Activated CD8-positive, alpha-beta memory T cell treated with anti-CD3 and anti-CD28 coated beads, Interleukin-2, amount 10 ng/mL, durations not matched to agents 7 days and 5 days (primary cell): ENCODE results near the gene BCCIP. TPM values are rescaled to one million over a fixed set of nuclear protein-coding genes. Genes with fewer than 3 reads are reported as not detected.

Experiments used
- ATAC-seq: fragments of 150-1000 bp; cut with Tn5 transposase; one replicate; pipeline ENCODE4 v1.10.0; 2021; ENCODE audit warnings: moderate library complexity
- CTCF ChIA-PET: fragments of 350-600 bp; sonication (Branson Sonifier 250); formaldehyde crosslinking; loops from one replicate; lab custom pipeline; 2021; ENCODE audit warnings: antibody characterized with exemption; lab: Charles Lee
- DNase-seq: peaks from one replicate; pipeline ENCODE4 v3.0.0-alpha.2; 2020
- H3K27ac Mint-ChIP-seq: one replicate; pipeline ENCODE4 v1.8.0; 2021; ENCODE audit warnings: mild to moderate bottlenecking, mixed read lengths
- H3K27me3 Mint-ChIP-seq: one replicate; pipeline ENCODE4 v1.8.0; 2021; ENCODE audit warnings: mixed read lengths
- H3K36me3 Mint-ChIP-seq: one replicate; pipeline ENCODE4 v1.8.0; 2021; ENCODE audit warnings: mild to moderate bottlenecking, mixed read lengths
- H3K4me1 Mint-ChIP-seq: one replicate; pipeline ENCODE4 v1.8.0; 2021; ENCODE audit warnings: mixed read lengths
- H3K4me3 Mint-ChIP-seq: one replicate; pipeline ENCODE4 v1.8.0; 2021; ENCODE audit warnings: mild to moderate bottlenecking, moderate library complexity, mixed read lengths
- H3K9me3 Mint-ChIP-seq: one replicate; pipeline ENCODE4 v1.8.0; 2022; ENCODE audit warnings: low read depth, mixed read lengths
- total RNA-seq, 2 experiments: library from RNA; stranded (reverse); gene quantifications; one replicate each; pipeline ENCODE4 v1.2.3, GENCODE V29; 2021

BCCIP gene
- 10 to 100 TPM; 53.1 to 77.0 TPM for total RNA-seq

DNA sequence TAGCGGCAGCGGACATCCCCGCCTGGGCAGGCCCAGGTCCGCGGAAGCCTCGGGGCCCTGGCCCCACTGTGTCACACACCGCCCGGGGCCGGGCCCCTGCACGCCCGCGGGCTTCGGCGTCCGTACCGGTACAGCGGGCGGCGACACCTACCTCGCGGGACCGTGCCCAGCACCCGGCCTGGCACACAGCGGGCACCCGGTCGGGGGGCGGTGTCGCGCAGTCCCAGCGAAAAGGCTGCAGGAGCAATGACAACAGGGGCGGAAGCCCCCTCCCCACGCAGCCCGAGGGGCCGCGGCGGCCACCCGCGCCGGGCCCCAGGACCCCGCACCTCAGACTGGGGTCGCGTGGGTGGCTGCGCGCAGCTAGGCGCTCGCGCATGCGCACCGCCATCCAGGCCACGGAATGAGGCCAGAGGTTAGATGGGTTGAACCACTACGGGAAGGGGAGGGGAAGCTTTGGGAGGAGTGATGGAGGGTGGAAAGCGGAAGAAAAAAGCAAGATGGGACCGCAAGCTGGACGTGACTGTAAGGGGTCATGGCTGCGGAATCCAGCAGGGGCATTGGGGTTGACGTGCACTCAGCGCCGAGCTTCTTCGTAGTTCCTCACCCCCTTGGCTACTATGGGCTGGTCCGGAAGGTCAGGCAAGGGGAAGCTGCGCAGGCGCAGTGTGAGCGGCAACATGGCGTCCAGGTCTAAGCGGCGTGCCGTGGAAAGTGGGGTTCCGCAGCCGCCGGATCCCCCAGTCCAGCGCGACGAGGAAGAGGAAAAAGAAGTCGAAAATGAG lies at the start of gene BCCIP, which contains the start of gene UROS:
BCCIP (plus strand) TSS at position 669 of the 785 bp plus-strand sequence; CDS start at position 681, 12 bp downstream.
UROS (minus strand) TSS at position 381 of the 785 bp plus-strand sequence. CDS start 6,759 bp downstream, outside the sequence.
- peak within 1 kb of the TSS; percentile 72 for H3K4me3 Mint-ChIP-seq
- peaks cover 11% of the 10 kb centered on the region for H3K36me3 Mint-ChIP-seq
- ATAC-seq (peak; percentile 91), DNase-seq (peak; percentile 93)
- H3K4me1 Mint-ChIP-seq = peaks cover 32% of the 10 kb centered on the region
- CTCF ChIA-PET = interaction anchor here (0.6 to 1.7 kb wide), 6 partner anchors 9 to 73 kb away, joined by 3 to 5 read pairs (median 3); no protein-coding TSS in a partner anchor
- no peaks in the 10 kb centered on the region for H3K9me3 Mint-ChIP-seq
- peak within 1 kb of the TSS; percentile 66 for H3K27ac Mint-ChIP-seq
- no peaks in the 10 kb centered on the region for H3K27me3 Mint-ChIP-seq

DNA sequence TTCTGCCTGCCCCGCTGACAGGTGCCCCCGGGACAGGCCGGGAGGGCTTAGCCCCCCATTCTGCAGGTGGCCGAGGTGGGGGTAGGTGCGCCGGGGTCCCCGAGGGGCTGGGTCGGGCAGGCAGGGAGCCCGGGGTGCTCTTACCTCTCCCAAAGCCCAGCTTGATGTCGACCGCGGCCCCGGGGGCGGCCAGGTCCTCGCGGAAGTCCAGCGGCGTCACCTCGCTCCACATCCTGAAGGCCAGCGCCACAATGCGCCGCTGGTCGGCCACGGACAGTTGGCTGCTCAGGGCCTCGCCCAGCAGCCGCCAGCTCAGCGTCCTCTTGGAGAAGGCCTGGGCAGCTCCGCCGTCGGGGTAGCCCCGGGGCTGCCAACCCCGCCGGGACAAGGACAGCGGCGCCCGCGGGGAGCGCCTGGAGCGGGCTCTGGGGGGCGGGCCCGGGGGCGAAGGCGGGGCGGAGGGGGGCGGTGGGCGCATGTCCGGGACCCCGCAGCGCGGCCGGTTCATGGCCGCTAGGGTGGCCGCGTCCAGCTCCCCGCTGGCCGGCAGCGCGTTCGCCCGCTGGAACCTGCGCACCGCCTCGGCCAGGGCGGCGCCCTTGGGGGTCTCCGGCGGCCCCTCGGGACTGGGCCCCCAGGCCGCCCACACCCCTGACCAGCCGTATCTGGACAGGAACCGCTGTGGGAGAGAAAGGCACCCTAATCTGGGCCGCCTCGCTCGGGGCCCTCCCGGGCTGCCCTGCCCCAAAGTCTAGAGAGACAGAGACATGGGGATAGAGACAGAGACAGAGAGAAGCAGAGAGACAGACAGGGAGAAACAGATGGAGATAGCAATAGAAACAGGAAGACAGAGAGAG lies 49.4 kb upstream of the BCCIP start:
- CTCF ChIA-PET = no interaction called here
- Mint-ChIP-seq H3K4me1 (no peaks in the 10 kb centered on the region), H3K27me3 (no peaks in the 10 kb centered on the region)

GRCh38 chr10:125774581-125775191 lies 48.7 kb upstream of the BCCIP start:
- Mint-ChIP-seq H3K9me3 (no peaks in the 10 kb centered on the region), H3K27me3 (no peaks in the 10 kb centered on the region), H3K27ac (no peak overlapping the region), H3K36me3 (no peaks in the 10 kb centered on the region), H3K4me1 (no peaks in the 10 kb centered on the region), H3K4me3 (no peak overlapping the region)
- no peak for ATAC-seq
- no peak for DNase-seq
- CTCF ChIA-PET = no interaction called here

More for the DNA sequence above, 49.4 kb upstream of the BCCIP start:
- DNase-seq (no peak), ATAC-seq (no peak)
- H3K4me3 Mint-ChIP-seq = no peak overlapping the region
- no peak overlapping the region for H3K27ac Mint-ChIP-seq
- peaks cover 2% of the 10 kb centered on the region for H3K36me3 Mint-ChIP-seq
- no peaks in the 10 kb centered on the region for H3K9me3 Mint-ChIP-seq

DNA sequence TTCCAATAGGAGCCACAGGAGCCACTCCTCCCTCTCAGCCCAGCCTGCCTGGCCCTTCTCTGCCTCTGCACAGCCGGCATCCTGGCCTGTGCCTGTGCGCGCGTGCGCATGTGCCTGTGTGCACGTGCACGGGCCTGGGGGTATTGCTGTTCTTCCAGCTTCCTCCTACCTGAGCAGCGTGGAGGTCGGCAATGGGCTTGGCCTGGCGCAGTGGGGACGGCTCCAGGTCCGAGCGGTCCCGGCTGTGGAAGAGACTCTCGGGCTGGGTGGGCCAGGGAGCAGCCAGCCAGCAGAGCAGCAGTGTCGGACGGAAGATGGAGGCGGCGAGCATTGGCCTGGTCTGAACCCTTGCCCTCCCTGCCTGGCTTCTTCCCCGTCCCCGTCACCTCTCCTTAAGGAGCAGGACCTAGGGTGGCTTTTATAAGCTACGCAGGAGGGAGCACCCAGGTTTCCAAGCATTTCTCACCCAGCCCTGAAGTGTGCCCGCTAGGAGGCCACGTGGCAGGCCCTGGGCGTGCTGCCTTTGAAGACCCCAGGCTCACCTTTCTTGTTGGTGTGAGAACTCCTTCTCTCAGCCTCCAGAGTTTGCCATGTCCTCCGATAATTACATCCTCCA lies 47.7 kb upstream of the BCCIP start, which contains the start of gene MMP21:
MMP21 (minus strand) TSS at position 331 of the 616 bp plus-strand sequence; CDS start at position 331, 0 bp downstream.
- CTCF ChIA-PET = no interaction called here
- H3K27ac Mint-ChIP-seq = no peak within 1 kb of the TSS

GRCh38 chr10:125777806-125778205 lies 45.5 kb upstream of the BCCIP start:
- no peak for DNase-seq
- H3K4me3 Mint-ChIP-seq = no peak overlapping the region
- H3K4me1 Mint-ChIP-seq = no peaks in the 10 kb centered on the region
- H3K9me3 Mint-ChIP-seq = no peaks in the 10 kb centered on the region
- no peak overlapping the region for H3K27ac Mint-ChIP-seq
- no peaks in the 10 kb centered on the region for H3K27me3 Mint-ChIP-seq
- H3K36me3 Mint-ChIP-seq = no peaks in the 10 kb centered on the region
- CTCF ChIA-PET = no interaction called here
- ATAC-seq = no peak

More for the DNA sequence above, 47.7 kb upstream of the BCCIP start, which contains the start of gene MMP21:
- DNase-seq (no peak), ATAC-seq (no peak)
- Mint-ChIP-seq H3K27me3 (no peaks in the 10 kb centered on the region), H3K4me1 (no peaks in the 10 kb centered on the region), H3K36me3 (no peaks in the 10 kb centered on the region), H3K9me3 (no peaks in the 10 kb centered on the region), H3K4me3 (no peak within 1 kb of the TSS)

- H3K4me1 Mint-ChIP-seq = no peaks in the 10 kb centered on the region
- no peak overlapping the region for H3K27ac Mint-ChIP-seq
- CTCF ChIA-PET = no interaction called here
- no peaks in the 10 kb centered on the region for H3K9me3 Mint-ChIP-seq
- no peak for DNase-seq
- no peak overlapping the region for H3K4me3 Mint-ChIP-seq
- H3K27me3 Mint-ChIP-seq = no peaks in the 10 kb centered on the region
- no peak for ATAC-seq
- H3K36me3 Mint-ChIP-seq = no peaks in the 10 kb centered on the region
Observed at GRCh38 chr10:125778556-125778955, 44.8 kb upstream of the BCCIP start.

GRCh38 chr10:125779403-125780327 lies 43.7 kb upstream of the BCCIP start:
- DNase-seq (no peak), ATAC-seq (no peak)
- Mint-ChIP-seq H3K27me3 (no peaks in the 10 kb centered on the region), H3K27ac (no peak overlapping the region), H3K36me3 (no peaks in the 10 kb centered on the region), H3K9me3 (no peaks in the 10 kb centered on the region), H3K4me1 (no peaks in the 10 kb centered on the region), H3K4me3 (no peak overlapping the region)
- CTCF ChIA-PET = no interaction called here

- no peak for ATAC-seq
- Mint-ChIP-seq H3K4me3 (no peak overlapping the region), H3K27ac (no peak overlapping the region), H3K9me3 (no peaks in the 10 kb centered on the region), H3K27me3 (no peaks in the 10 kb centered on the region), H3K4me1 (no peaks in the 10 kb centered on the region), H3K36me3 (no peaks in the 10 kb centered on the region)
- DNase-seq = no peak
- CTCF ChIA-PET = no interaction called here
Observed at GRCh38 chr10:125781374-125781773, 42.0 kb upstream of the BCCIP start.

DNA sequence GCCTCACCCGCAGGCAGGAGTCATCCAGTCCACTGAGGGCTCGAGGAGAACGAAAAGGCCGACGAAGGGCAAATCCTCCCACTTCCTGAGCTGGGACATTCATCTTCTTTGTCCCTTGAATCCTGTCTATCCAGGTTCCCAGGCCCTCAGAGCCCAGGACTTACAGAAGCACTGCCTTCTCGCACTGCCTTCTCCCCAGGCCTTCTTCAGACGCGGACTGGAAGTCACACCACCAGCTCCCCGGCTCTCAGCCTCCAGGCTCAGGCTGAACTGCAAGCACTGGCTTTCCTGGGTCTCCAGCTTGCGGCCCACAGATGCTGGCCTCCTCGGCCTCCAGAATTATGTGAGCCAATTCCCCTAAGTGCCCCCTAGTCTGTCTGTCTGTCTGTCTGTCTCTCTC lies 41.3 kb upstream of the BCCIP start:
- no peaks in the 10 kb centered on the region for H3K27me3 Mint-ChIP-seq
- no peak overlapping the region for H3K4me3 Mint-ChIP-seq
- ATAC-seq = no peak
- no peaks in the 10 kb centered on the region for H3K9me3 Mint-ChIP-seq
- H3K4me1 Mint-ChIP-seq = no peaks in the 10 kb centered on the region
- H3K36me3 Mint-ChIP-seq = no peaks in the 10 kb centered on the region
- no peak overlapping the region for H3K27ac Mint-ChIP-seq
- CTCF ChIA-PET = no interaction called here
- no peak for DNase-seq

- Mint-ChIP-seq H3K4me1 (peaks cover 1% of the 10 kb centered on the region), H3K4me3 (no peak overlapping the region), H3K27ac (no peak overlapping the region), H3K9me3 (no peaks in the 10 kb centered on the region), H3K27me3 (no peaks in the 10 kb centered on the region), H3K36me3 (no peaks in the 10 kb centered on the region)
- CTCF ChIA-PET = no interaction called here
- ATAC-seq = no peak
- DNase-seq = no peak
Observed at GRCh38 chr10:125782616-125783015, 40.7 kb upstream of the BCCIP start.

GRCh38 chr10:125783408-125783807 lies 39.9 kb upstream of the BCCIP start:
- DNase-seq (no peak), ATAC-seq (no peak)
- no peak overlapping the region for H3K4me3 Mint-ChIP-seq
- no peaks in the 10 kb centered on the region for H3K9me3 Mint-ChIP-seq
- H3K4me1 Mint-ChIP-seq = peaks cover 9% of the 10 kb centered on the region
- CTCF ChIA-PET = no interaction called here
- no peaks in the 10 kb centered on the region for H3K27me3 Mint-ChIP-seq
- H3K36me3 Mint-ChIP-seq = no peaks in the 10 kb centered on the region
- H3K27ac Mint-ChIP-seq = no peak overlapping the region

DNA sequence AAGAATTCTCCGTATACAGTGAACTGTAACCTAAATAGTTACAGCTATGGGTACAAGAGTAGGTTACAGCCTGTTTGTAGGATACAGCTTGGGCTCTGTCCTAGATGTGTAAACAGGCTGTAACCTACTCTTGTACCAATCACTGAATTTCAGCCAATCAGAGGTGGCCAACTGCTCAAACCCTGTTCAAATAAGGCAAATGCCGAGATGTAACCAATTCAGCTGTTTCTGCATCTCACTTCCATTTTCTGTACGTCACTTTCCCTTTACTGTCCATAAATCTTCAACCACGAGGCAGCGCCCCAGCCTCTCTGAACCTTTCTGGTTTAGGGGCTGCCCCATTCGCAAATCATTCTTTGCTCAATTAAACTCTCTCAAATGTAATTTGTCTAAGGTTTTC lies 39.4 kb upstream of the BCCIP start:
- DNase-seq (no peak), ATAC-seq (no peak)
- H3K27ac Mint-ChIP-seq = no peak overlapping the region
- H3K4me3 Mint-ChIP-seq = no peak overlapping the region
- H3K27me3 Mint-ChIP-seq = no peaks in the 10 kb centered on the region
- CTCF ChIA-PET = no interaction called here
- H3K4me1 Mint-ChIP-seq = peaks cover 14% of the 10 kb centered on the region
- no peaks in the 10 kb centered on the region for H3K9me3 Mint-ChIP-seq
- H3K36me3 Mint-ChIP-seq = no peaks in the 10 kb centered on the region
